ENCODE measurements around the gene NOCT.
"Not testable (repeated sequence)": the region's sequence is repeated elsewhere in the genome, so short reads cannot be mapped to it uniquely, and the experiment has no call there.

NOCT gene

GRCh38 chr4:139053909-139054308 is 38.3 kb downstream of the NOCT start:
- no peak for DNase-seq

GRCh38 chr4:139054791-139055505 is 39.4 kb downstream of the NOCT start:
- DNase-seq = no peak

- not testable (repeated sequence) for DNase-seq
These were observed 43.4 kb downstream of the NOCT start for GRCh38 chr4:139059026-139059425.

- DNase-seq = no peak
These were observed 45.0 kb downstream of the NOCT start for GRCh38 chr4:139060591-139060990.

GRCh38 chr4:139076016-139076744 is 60.6 kb downstream of the NOCT start:
- DNase-seq = no peak

GRCh38 chr4:139077567-139078355 is 62.2 kb downstream of the NOCT start:
- DNase-seq = no peak

- no peak for DNase-seq
These were observed 63.3 kb downstream of the NOCT start for GRCh38 chr4:139078926-139079325.

GRCh38 chr4:139082750-139083606 is 67.4 kb downstream of the NOCT start:
- peak; percentile 83 for DNase-seq

GRCh38 chr4:139083607-139083955 is 68.0 kb downstream of the NOCT start:
- peak; percentile 60 for DNase-seq

GRCh38 chr4:139083956-139084803 is 68.6 kb downstream of the NOCT start:
- DNase-seq = peak; percentile 77

GRCh38 chr4:139084804-139085093 is 69.2 kb downstream of the NOCT start:
- no peak for DNase-seq

GRCh38 chr4:139085141-139085540 is 69.6 kb downstream of the NOCT start:
- no peak for DNase-seq

- DNase-seq = no peak
These were observed 76.7 kb downstream of the NOCT start for GRCh38 chr4:139092271-139092670.
